ENCODE data around the gene ZC3H7A.

DNA sequence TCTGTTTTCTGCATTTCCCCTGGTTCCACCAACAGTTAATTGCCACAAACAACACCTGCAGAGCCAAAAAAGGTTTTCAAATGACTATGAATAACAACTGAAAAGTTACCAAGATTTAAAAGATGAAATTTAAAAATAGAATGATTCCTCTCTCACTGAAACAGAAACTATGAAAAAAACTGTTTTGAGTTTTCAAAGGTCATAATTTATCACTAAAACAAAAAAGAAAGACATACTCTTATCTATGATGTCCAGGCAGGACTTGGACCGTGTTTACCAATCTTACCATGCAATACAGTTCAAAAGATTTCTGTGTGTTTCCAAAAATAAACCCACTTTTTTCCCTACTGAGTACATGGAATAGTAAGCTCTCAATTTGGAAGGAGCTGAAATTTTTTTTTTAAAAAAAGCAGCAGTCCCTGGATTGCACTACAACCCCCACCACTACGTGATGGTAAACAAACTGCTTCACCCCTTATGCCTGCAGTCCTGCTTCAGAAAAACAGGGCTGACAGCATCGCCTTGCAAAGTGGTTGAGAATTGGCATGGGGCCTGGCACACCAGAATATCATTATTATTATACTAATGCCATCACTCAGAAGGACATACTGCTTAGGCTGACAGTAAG lies 62.9 kb downstream of the ZC3H7A start:
- TF ChIP-seq, protein P1, sequence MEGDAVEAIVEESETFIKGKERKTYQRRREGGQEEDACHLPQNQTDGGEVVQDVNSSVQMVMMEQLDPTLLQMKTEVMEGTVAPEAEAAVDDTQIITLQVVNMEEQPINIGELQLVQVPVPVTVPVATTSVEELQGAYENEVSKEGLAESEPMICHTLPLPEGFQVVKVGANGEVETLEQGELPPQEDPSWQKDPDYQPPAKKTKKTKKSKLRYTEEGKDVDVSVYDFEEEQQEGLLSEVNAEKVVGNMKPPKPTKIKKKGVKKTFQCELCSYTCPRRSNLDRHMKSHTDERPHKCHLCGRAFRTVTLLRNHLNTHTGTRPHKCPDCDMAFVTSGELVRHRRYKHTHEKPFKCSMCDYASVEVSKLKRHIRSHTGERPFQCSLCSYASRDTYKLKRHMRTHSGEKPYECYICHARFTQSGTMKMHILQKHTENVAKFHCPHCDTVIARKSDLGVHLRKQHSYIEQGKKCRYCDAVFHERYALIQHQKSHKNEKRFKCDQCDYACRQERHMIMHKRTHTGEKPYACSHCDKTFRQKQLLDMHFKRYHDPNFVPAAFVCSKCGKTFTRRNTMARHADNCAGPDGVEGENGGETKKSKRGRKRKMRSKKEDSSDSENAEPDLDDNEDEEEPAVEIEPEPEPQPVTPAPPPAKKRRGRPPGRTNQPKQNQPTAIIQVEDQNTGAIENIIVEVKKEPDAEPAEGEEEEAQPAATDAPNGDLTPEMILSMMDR (conservative IDR thresholded peaks at IDR 0.05; ENCODE audit: low read length) = no peak
- no peak for TF ChIP-seq EZH2phosphoT487 (IDR thresholded peaks at IDR 0.05; ENCODE audit: borderline replicate concordance, low read depth, low read length)
